ENCODE measurements around the gene CAMK1D. TPM values are rescaled to one million over a fixed set of nuclear protein-coding genes. Genes with fewer than 3 reads are reported as not detected.

CAMK1D gene
- total and polyA plus RNA-seq, 2 experiments from 2014 or later = 4.6 to 7.2 TPM

GRCh38 chr10:12327074-12327473, 22.3 kb upstream of the CAMK1D start:
- no peak for ATAC-seq
- Mint-ChIP-seq H3K9me3 (no peaks in the 10 kb centered on the region), H3K36me3 (ENCODE audit: low read depth) (no peaks in the 10 kb centered on the region), H3K4me1 (no peaks in the 10 kb centered on the region), H3K27me3 (ENCODE audit: insufficient read depth, low read depth, poor library complexity) (peaks cover 3% of the 10 kb centered on the region), H3K4me3 (no peak overlapping the region), H3K27ac (no peak overlapping the region)
- Histone ChIP-seq H2AFZ (no peak overlapping the region), H3K9me2 (ENCODE audit: insufficient read depth) (no peaks in the 10 kb centered on the region), H3F3A (replicated peaks; ENCODE audit: low read depth) (no peaks in the 10 kb centered on the region), H3K4me3 (no peak overlapping the region), H3K4me1 (ENCODE audit: insufficient read depth) (no peaks in the 10 kb centered on the region), H3K36me3 (ENCODE audit: insufficient read depth) (no peaks in the 10 kb centered on the region), H3K27me3 (ENCODE audit: insufficient read depth) (no peaks in the 10 kb centered on the region), H3K27ac (ENCODE audit: low read depth) (no peak overlapping the region), H3K4me2 (no peak overlapping the region), H3K79me2 (replicated peaks; ENCODE audit: insufficient read depth) (no peaks in the 10 kb centered on the region), H4K20me1 (replicated peaks; ENCODE audit: insufficient read depth) (no peaks in the 10 kb centered on the region)
- no peak for TF ChIP-seq REST (IDR thresholded peaks at IDR 0.05; ENCODE audit: unreplicated experiment)
- no peak for TF ChIP-seq EZH2phosphoT487 (IDR thresholded peaks at IDR 0.05; ENCODE audit: unreplicated experiment)
- TF ChIP-seq EZH2 (IDR thresholded peaks at IDR 0.05; ENCODE audit: low read depth, unreplicated experiment) = no peak
- TF ChIP-seq ETS1 (IDR thresholded peaks at IDR 0.05) = no peak
- TF ChIP-seq ZNF331 (CRISPR knock-in tag; IDR thresholded peaks at IDR 0.05; ENCODE audit: low read depth) = no peak
- no peak for TF ChIP-seq STAT1 (IDR thresholded peaks at IDR 0.05; ENCODE audit: unreplicated experiment)
- TF ChIP-seq POLR2AphosphoS5 (IDR thresholded peaks at IDR 0.05; ENCODE audit: low read depth) = no peak
- TF ChIP-seq JUNB (IDR thresholded peaks at IDR 0.05; ENCODE audit: unreplicated experiment) = no peak
- no peak for DNase-seq (ENCODE audit: low spot score)

GRCh38 chr10:12327476-12327875, 21.9 kb upstream of the CAMK1D start:
- no peaks in the 10 kb centered on the region for H3K79me2 ChIP-seq (replicated peaks; ENCODE audit: insufficient read depth)
- H2AFZ ChIP-seq = no peak overlapping the region
- no peak overlapping the region for H3K4me2 ChIP-seq
- H3F3A ChIP-seq (replicated peaks; ENCODE audit: low read depth) = no peaks in the 10 kb centered on the region
- ATAC-seq (no peak), DNase-seq (ENCODE audit: low spot score) (no peak)
- H3K27ac ChIP-seq (ENCODE audit: low read depth) = no peak overlapping the region
- H3K36me3 ChIP-seq (ENCODE audit: insufficient read depth) = no peaks in the 10 kb centered on the region
- no peaks in the 10 kb centered on the region for H3K9me3 Mint-ChIP-seq
- no peaks in the 10 kb centered on the region for H3K4me1 Mint-ChIP-seq
- H3K27me3 ChIP-seq (ENCODE audit: insufficient read depth) = no peaks in the 10 kb centered on the region
- no peaks in the 10 kb centered on the region for H3K9me2 ChIP-seq (ENCODE audit: insufficient read depth)
- no peaks in the 10 kb centered on the region for H4K20me1 ChIP-seq (replicated peaks; ENCODE audit: insufficient read depth)
- no peak overlapping the region; the same call in 1 of the 2 replicates for H3K27ac Mint-ChIP-seq
- H3K27me3 Mint-ChIP-seq (ENCODE audit: insufficient read depth, low read depth, poor library complexity) = peaks cover 3% of the 10 kb centered on the region
- H3K4me1 ChIP-seq (ENCODE audit: insufficient read depth) = no peaks in the 10 kb centered on the region
- H3K36me3 Mint-ChIP-seq (ENCODE audit: low read depth) = no peaks in the 10 kb centered on the region
- H3K4me3 Mint-ChIP-seq = no peak overlapping the region
- no peak overlapping the region for H3K4me3 ChIP-seq
- TF ChIP-seq EZH2 (IDR thresholded peaks at IDR 0.05; ENCODE audit: low read depth, unreplicated experiment) (no peak), CREB1 (CRISPR knock-in tag; IDR thresholded peaks at IDR 0.05; ENCODE audit: low read depth) (no peak), STAT1 (IDR thresholded peaks at IDR 0.05; ENCODE audit: unreplicated experiment) (no peak), REST (IDR thresholded peaks at IDR 0.05; ENCODE audit: unreplicated experiment) (no peak), POLR2AphosphoS5 (IDR thresholded peaks at IDR 0.05; ENCODE audit: low read depth) (no peak), CTCF (conservative IDR thresholded peaks at IDR 0.05; ENCODE audit: low read depth in 2 of 2) (no peak), NANOG (IDR thresholded peaks at IDR 0.05; ENCODE audit: borderline replicate concordance) (no peak)
